HEK293T (cell line): Measurements from ENCODE around the gene ZMIZ1.

Experiments used
- FOXA1 ChIP-seq: fragments of 450-650 bp; IDR thresholded peaks from 2 replicates; pipeline ENCODE4 v1.6.1; 2016; ENCODE audit warnings: mild to moderate bottlenecking
- FOXM1 ChIP-seq: fragments of 450-650 bp; IDR thresholded peaks from 2 replicates; pipeline ENCODE4 v1.6.1; 2017; ENCODE audit warnings: mild to moderate bottlenecking, borderline replicate concordance
- TARDBP ChIP-seq: fragments of 450-650 bp; IDR thresholded peaks from 2 replicates; pipeline ENCODE4 v1.6.1; 2016

- TF ChIP-seq TARDBP (no peak), FOXA1 (no peak), FOXM1 (no peak)
Observed at GRCh38 chr10:79348640-79348988, 279.8 kb downstream of the ZMIZ1 start.
